Cardiac fibroblast (primary cell): ENCODE data around the gene CDK14.

Experiments
- DNase-seq, 2 donors: peaks; one replicate each; pipeline versions ENCODE4 v3.0.0 to v3.0.0-alpha.2; 2010; ENCODE audit warnings: low read depth in 2 of 2
- H3K4me3 ChIP-seq, 2 donors: replicated peaks in 1 of 2; 1 replicate in 1 of 2; 2 replicates in 1 of 2; pipeline ENCODE4 v1.5.1; 2011; ENCODE audit warnings: low read depth in 2 of 2, low read length in 2 of 2, mild to moderate bottlenecking in 2 of 2, moderate library complexity in 1 of 2
- CTCF ChIP-seq: IDR thresholded peaks from one replicate; pipeline ENCODE4 v1.5.1; 2011; ENCODE audit warnings: low read depth, mild to moderate bottlenecking, low read length, inconsistent platforms

CDK14 gene

GRCh38 chr7:90951986-90952954 lies 356.1 kb downstream of the CDK14 start:
- DNase-seq: no peak
- no peak overlapping the region for H3K4me3 ChIP-seq
- TF ChIP-seq CTCF: no peak

GRCh38 chr7:90955641-90956207 lies 359.6 kb downstream of the CDK14 start:
- no peak for DNase-seq
- no peak for TF ChIP-seq CTCF
- H3K4me3 ChIP-seq: no peak overlapping the region

GRCh38 chr7:90957883-90958282 lies 361.8 kb downstream of the CDK14 start:
- DNase-seq: peak in 1 of 2 donors; percentile 55
- TF ChIP-seq CTCF: no peak
- no peak overlapping the region for H3K4me3 ChIP-seq

- peak; percentile 74 to 85 for DNase-seq
- TF ChIP-seq CTCF: no peak
- no peak overlapping the region for H3K4me3 ChIP-seq
Measured at GRCh38 chr7:90958647-90959046, 362.5 kb downstream of the CDK14 start.

- no peak for TF ChIP-seq CTCF
- no peak overlapping the region for H3K4me3 ChIP-seq
- DNase-seq: peak in 1 of 2 donors; percentile 38
Measured at GRCh38 chr7:90961037-90961725, 365.1 kb downstream of the CDK14 start.

- no peak overlapping the region for H3K4me3 ChIP-seq
- peak in 1 of 2 donors; percentile 9 for DNase-seq
- TF ChIP-seq CTCF: no peak
Measured at GRCh38 chr7:90965211-90965610, 369.1 kb downstream of the CDK14 start.
